Measurements from ENCODE around the gene CADPS.

GRCh38 chr3:62523672-62524071 is 351.5 kb downstream of the CADPS start:
- TF ChIP-seq CTCF (conservative IDR thresholded peaks at IDR 0.05 in 1 of 2, IDR thresholded peaks at IDR 0.05 in 1 of 2; ENCODE audit: extremely low read depth in 1 of 2, insufficient read depth in 1 of 2, low read depth in 1 of 2, low read length in 2 of 2) (no peak), EZH2 (IDR thresholded peaks at IDR 0.05; ENCODE audit: borderline replicate concordance, low read length) (no peak)

Measured in mammary epithelial cell (primary cell).